Neural crest cell (in vitro differentiated cells): ENCODE results near the gene PTH1R. TPM values are rescaled to one million over a fixed set of nuclear protein-coding genes. Genes with fewer than 3 reads are reported as not detected.

Experiments used
- DNase-seq: peaks from one replicate; pipeline ENCODE4 v3.0.0; 2021; ENCODE audit warnings: low read depth, mixed read lengths, low spot score
- H3K27ac Mint-ChIP-seq: one replicate; pipeline ENCODE4 v1.8.0; 2021; ENCODE audit warnings: mild to moderate bottlenecking, mixed read lengths; ENCODE audit not compliant: unreplicated experiment
- H3K27me3 Mint-ChIP-seq: 2 replicates; pipeline ENCODE4 v1.8.0; 2021; ENCODE audit warnings: low read depth, mild to moderate bottlenecking, mixed read lengths
- H3K36me3 Mint-ChIP-seq: 2 replicates; pipeline ENCODE4 v1.8.0; 2021; ENCODE audit warnings: low read depth, mild to moderate bottlenecking, mixed read lengths
- H3K4me1 Mint-ChIP-seq: 2 replicates; pipeline ENCODE4 v1.8.0; 2021; ENCODE audit warnings: mixed read lengths
- H3K4me3 Mint-ChIP-seq: one replicate; pipeline ENCODE4 v1.8.0; 2021; ENCODE audit warnings: mild to moderate bottlenecking, mixed read lengths
- H3K9me3 Mint-ChIP-seq: 2 replicates; pipeline ENCODE4 v1.8.0; 2021; ENCODE audit warnings: mixed read lengths
- total RNA-seq: library from RNA; stranded (reverse); gene quantifications from 2 replicates; pipeline ENCODE4 v1.2.1, GENCODE V29; 2021
- TF ChIP-seq, protein P1 (sequence below): fragments of 200-600 bp; sonication (generic); conservative IDR thresholded peaks from 2 replicates; pipeline ENCODE4 v1.5.0; 2021; ENCODE audit warnings: antibody characterized with exemption, mild to moderate bottlenecking

Gene PTH1R
- total RNA-seq, 1 donor from 2014 or later: 0.14 TPM

DNA sequence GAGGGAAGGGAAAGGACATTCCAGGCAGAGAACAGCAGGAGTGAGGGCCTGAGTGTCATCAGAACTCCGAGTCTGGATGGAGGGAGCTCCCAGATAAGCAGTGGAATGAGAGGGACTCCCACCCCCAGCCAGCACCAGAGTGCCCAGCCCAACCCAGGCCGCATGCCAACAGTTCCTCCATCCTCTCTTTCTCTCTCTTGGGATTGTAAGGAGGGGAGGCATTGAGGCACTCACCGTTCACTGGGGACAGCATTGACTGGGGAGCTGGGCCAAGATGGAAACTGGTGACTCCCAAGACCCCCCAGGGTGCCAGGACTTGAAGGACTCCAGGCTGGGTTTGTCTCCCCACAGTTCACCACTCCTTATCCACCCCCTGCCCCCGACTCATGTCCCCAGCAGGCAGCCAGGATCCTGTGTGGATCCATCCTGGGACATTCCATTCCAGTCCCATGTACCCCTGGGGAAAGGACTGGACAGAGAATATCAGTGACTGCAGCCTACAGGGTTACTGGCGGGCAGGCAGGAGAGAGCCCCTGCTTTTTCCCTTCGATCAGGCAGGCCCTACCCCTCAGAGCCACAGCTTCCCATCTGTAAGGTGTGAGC lies 15.7 kb downstream of the PTH1R start:
- Mint-ChIP-seq H3K27ac (no peak overlapping the region), H3K4me3 (peak overlapping the region; percentile 87), H3K27me3 (peaks cover 24% of the 10 kb centered on the region), H3K4me1 (peaks cover 15% of the 10 kb centered on the region), H3K36me3 (no peaks in the 10 kb centered on the region), H3K9me3 (no peaks in the 10 kb centered on the region)
- TF ChIP-seq, protein P1, sequence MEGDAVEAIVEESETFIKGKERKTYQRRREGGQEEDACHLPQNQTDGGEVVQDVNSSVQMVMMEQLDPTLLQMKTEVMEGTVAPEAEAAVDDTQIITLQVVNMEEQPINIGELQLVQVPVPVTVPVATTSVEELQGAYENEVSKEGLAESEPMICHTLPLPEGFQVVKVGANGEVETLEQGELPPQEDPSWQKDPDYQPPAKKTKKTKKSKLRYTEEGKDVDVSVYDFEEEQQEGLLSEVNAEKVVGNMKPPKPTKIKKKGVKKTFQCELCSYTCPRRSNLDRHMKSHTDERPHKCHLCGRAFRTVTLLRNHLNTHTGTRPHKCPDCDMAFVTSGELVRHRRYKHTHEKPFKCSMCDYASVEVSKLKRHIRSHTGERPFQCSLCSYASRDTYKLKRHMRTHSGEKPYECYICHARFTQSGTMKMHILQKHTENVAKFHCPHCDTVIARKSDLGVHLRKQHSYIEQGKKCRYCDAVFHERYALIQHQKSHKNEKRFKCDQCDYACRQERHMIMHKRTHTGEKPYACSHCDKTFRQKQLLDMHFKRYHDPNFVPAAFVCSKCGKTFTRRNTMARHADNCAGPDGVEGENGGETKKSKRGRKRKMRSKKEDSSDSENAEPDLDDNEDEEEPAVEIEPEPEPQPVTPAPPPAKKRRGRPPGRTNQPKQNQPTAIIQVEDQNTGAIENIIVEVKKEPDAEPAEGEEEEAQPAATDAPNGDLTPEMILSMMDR: no peak
- DNase-seq: no peak

- H3K36me3 Mint-ChIP-seq: no peaks in the 10 kb centered on the region
- peaks cover 15% of the 10 kb centered on the region for H3K4me1 Mint-ChIP-seq
These were observed 16.2 kb downstream of the PTH1R start for GRCh38 chr3:46893763-46894162.

GRCh38 chr3:46894256-46894655 lies 16.7 kb downstream of the PTH1R start:
- TF ChIP-seq, protein P1: no peak
- Mint-ChIP-seq H3K27ac (no peak overlapping the region), H3K4me3 (no peak overlapping the region), H3K9me3 (no peaks in the 10 kb centered on the region), H3K27me3 (peaks cover 23% of the 10 kb centered on the region), H3K36me3 (no peaks in the 10 kb centered on the region), H3K4me1 (peaks cover 15% of the 10 kb centered on the region)
- no peak for DNase-seq

More at GRCh38 chr3:46893763-46894162, 16.2 kb downstream of the PTH1R start:
- no peak for DNase-seq
- peaks cover 23% of the 10 kb centered on the region for H3K27me3 Mint-ChIP-seq
- TF ChIP-seq, protein P1: no peak
- no peak overlapping the region for H3K4me3 Mint-ChIP-seq
- no peaks in the 10 kb centered on the region for H3K9me3 Mint-ChIP-seq
- no peak overlapping the region for H3K27ac Mint-ChIP-seq

GRCh38 chr3:46895204-46895660 lies 17.7 kb downstream of the PTH1R start:
- no peak overlapping the region for H3K4me3 Mint-ChIP-seq
- H3K36me3 Mint-ChIP-seq: no peaks in the 10 kb centered on the region
- TF ChIP-seq, protein P1: peak; percentile 86
- H3K27me3 Mint-ChIP-seq: peaks cover 23% of the 10 kb centered on the region
- H3K9me3 Mint-ChIP-seq: no peaks in the 10 kb centered on the region
- H3K27ac Mint-ChIP-seq: no peak overlapping the region
- DNase-seq: peak; percentile 66
- H3K4me1 Mint-ChIP-seq: peaks cover 15% of the 10 kb centered on the region

DNA sequence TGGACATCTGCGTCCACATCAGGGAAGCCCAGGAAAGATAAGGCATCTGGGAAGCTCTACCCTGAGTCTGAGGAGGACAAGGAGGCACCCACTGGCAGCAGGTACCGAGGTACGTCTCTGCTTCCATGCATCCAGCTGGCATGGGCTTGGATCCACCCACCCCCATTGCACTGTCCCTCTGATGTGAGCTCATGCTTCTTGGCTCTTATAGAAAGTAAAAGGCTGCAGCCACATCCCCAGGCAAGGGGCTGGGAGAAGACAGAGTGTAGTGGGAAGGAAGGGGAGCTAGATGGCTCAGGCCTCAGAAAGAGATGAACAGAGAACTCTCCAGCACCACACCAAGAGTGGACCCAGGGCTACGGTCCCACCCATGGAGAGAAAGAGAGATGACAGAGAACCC lies 18.2 kb downstream of the PTH1R start:
- H3K27ac Mint-ChIP-seq: no peak overlapping the region
- DNase-seq: no peak
- H3K4me3 Mint-ChIP-seq: no peak overlapping the region
- H3K36me3 Mint-ChIP-seq: no peaks in the 10 kb centered on the region
- H3K9me3 Mint-ChIP-seq: no peaks in the 10 kb centered on the region
- TF ChIP-seq, protein P1: no peak
- H3K27me3 Mint-ChIP-seq: peaks cover 22% of the 10 kb centered on the region
- H3K4me1 Mint-ChIP-seq: peaks cover 15% of the 10 kb centered on the region
